ENCODE results near the gene ARSK. TPM values are rescaled to one million over a fixed set of nuclear protein-coding genes. Genes with fewer than 3 reads are reported as not detected.

The ARSK gene
- total RNA-seq, 1 experiment from 2014 or later: 8.5 TPM

DNA sequence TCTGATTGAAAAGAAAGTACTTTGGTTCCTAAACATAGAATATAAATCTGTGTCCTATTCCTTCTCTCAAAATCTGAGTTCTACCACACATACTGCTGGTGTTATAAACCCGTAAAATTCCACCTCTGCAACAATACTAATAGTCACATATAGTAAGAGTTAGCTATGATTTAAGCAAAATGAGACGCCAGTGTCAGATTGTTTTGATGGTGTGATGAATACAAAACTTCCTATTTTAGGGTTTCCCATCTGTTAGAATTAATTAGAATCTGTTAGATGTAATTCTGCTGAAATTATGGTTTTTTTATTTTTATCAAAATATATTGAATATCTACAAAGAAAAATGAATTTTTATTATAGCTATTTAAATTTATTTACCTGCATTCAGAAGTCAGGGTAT is 26.7 kb downstream of the ARSK start:
- no peak overlapping the region for H3K4ac ChIP-seq (ENCODE audit: low read depth, low read length)
- H3K27me3 ChIP-seq (ENCODE audit: insufficient read depth, low read length): no peaks in the 10 kb centered on the region
- no peak for DNase-seq
- H2BK120ac ChIP-seq (ENCODE audit: low read depth, low read length, poor library complexity, severe bottlenecking): no peak overlapping the region
- no peak overlapping the region for H3K27ac ChIP-seq (ENCODE audit: insufficient read length, low read depth, low read length)
- H3K4me1 Mint-ChIP-seq: no peaks in the 10 kb centered on the region
- no peak overlapping the region for H2AFZ ChIP-seq (ENCODE audit: low read length)
- H3K79me1 ChIP-seq (ENCODE audit: insufficient read depth, low read depth, low read length, poor library complexity, severe bottlenecking): no peaks in the 10 kb centered on the region
- H4K5ac ChIP-seq (ENCODE audit: insufficient read length, low read depth, low read length): no peak overlapping the region
- no peaks in the 10 kb centered on the region for H4K20me1 ChIP-seq (ENCODE audit: control insufficient read depth, insufficient read depth, insufficient read length)
- no peak overlapping the region for H3K4me2 ChIP-seq (ENCODE audit: insufficient read depth, insufficient read length, low read length)
- no peak overlapping the region for H3T11ph ChIP-seq (ENCODE audit: low read length)
- H2BK12ac ChIP-seq (ENCODE audit: insufficient read length, low read depth, low read length): no peak overlapping the region
- H2AK5ac ChIP-seq (ENCODE audit: insufficient read length, low read length): no peak overlapping the region
- H2BK5ac ChIP-seq (ENCODE audit: insufficient read length, low read length): no peak overlapping the region
- H3K18ac ChIP-seq (ENCODE audit: insufficient read length, low read depth, low read length): no peak overlapping the region
- TF ChIP-seq, protein P1, sequence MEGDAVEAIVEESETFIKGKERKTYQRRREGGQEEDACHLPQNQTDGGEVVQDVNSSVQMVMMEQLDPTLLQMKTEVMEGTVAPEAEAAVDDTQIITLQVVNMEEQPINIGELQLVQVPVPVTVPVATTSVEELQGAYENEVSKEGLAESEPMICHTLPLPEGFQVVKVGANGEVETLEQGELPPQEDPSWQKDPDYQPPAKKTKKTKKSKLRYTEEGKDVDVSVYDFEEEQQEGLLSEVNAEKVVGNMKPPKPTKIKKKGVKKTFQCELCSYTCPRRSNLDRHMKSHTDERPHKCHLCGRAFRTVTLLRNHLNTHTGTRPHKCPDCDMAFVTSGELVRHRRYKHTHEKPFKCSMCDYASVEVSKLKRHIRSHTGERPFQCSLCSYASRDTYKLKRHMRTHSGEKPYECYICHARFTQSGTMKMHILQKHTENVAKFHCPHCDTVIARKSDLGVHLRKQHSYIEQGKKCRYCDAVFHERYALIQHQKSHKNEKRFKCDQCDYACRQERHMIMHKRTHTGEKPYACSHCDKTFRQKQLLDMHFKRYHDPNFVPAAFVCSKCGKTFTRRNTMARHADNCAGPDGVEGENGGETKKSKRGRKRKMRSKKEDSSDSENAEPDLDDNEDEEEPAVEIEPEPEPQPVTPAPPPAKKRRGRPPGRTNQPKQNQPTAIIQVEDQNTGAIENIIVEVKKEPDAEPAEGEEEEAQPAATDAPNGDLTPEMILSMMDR (conservative IDR thresholded peaks at IDR 0.05): no peak
- H3K14ac ChIP-seq (ENCODE audit: insufficient read depth, low read length): no peak overlapping the region
- H3K9me3 Mint-ChIP-seq: no peaks in the 10 kb centered on the region
- no peak overlapping the region for H2BK20ac ChIP-seq (ENCODE audit: low read depth, low read length, poor library complexity, severe bottlenecking)
- H3K9ac ChIP-seq (ENCODE audit: extremely low read depth, insufficient read length, low read length): no peak overlapping the region
- no peak overlapping the region for H4K91ac ChIP-seq (ENCODE audit: insufficient read length, low read depth, low read length)
- H3K9me3 ChIP-seq (ENCODE audit: control insufficient read depth, low read depth, low read length): no peaks in the 10 kb centered on the region
- no peak overlapping the region for H3K4me3 Mint-ChIP-seq
- H3K56ac ChIP-seq (ENCODE audit: insufficient read length, low read depth, low read length): no peak overlapping the region
- WGBS (ENCODE audit: extremely low coverage, insufficient read length, low lambda C conversion rate): no CpG with 5 or more reads among the region's 2 CpGs
- H3K79me2 ChIP-seq (ENCODE audit: insufficient read depth, low read length): no peaks in the 10 kb centered on the region
- no peak overlapping the region for H3K27ac Mint-ChIP-seq
- no peaks in the 10 kb centered on the region for H3K4me1 ChIP-seq (ENCODE audit: insufficient read depth, low read length)
- H2BK15ac ChIP-seq (ENCODE audit: low read depth, low read length): no peak overlapping the region
- no peaks in the 10 kb centered on the region for H3K27me3 Mint-ChIP-seq (ENCODE audit: low read depth)
- H3K23me2 ChIP-seq (ENCODE audit: insufficient read length, low read depth, low read length, poor library complexity, severe bottlenecking): no peaks in the 10 kb centered on the region
- peaks cover 0 to 5% (median 3%) of the 10 kb centered on the region in 3 experiments; a peak in 2 of 7 replicates for H3K36me3 Mint-ChIP-seq (ENCODE audit: insufficient read depth in 1 of 3, low read depth in 3 of 3)
- no peak overlapping the region for H4K8ac ChIP-seq (replicated peaks; ENCODE audit: insufficient read length, low read depth, low read length)
- H3K23ac ChIP-seq (ENCODE audit: insufficient read length, low read depth, low read length): no peak overlapping the region

All from H9 (cell line).